CD4-positive, CD25-positive, alpha-beta regulatory T cell (primary cell): Measurements from ENCODE around the gene TPX2. TPM values are rescaled to one million over a fixed set of nuclear protein-coding genes. Genes with fewer than 3 reads are reported as not detected.

Source experiments
- ATAC-seq, 2 donors: fragments of 150-1000 bp; cut with Tn5 transposase; one replicate each; pipeline ENCODE4 v1.10.0; 2021; ENCODE audit warnings: low read depth in 2 of 2, moderate number of reproducible peaks in 2 of 2, moderate library complexity in 1 of 2
- DNase-seq, 3 donors: peaks; one replicate each; pipeline versions ENCODE4 v3.0.0 to v3.0.0-alpha.2; 2012 to 2022; ENCODE audit warnings: mixed read lengths in 1 of 3
- H3K27ac ChIP-seq: one replicate; pipeline ENCODE4 v1.7.0; 2013; ENCODE audit warnings: mild to moderate bottlenecking, low read length; ENCODE audit not compliant: insufficient read depth, poor library complexity, severe bottlenecking
- H3K27me3 ChIP-seq: one replicate; pipeline ENCODE4 v1.7.0; 2013; ENCODE audit warnings: low read length; ENCODE audit not compliant: control insufficient read depth, insufficient read depth
- H3K36me3 ChIP-seq: one replicate; pipeline ENCODE4 v1.7.0; 2013; ENCODE audit warnings: mild to moderate bottlenecking, low read length, moderate library complexity; ENCODE audit not compliant: control insufficient read depth, insufficient read depth
- H3K4me1 ChIP-seq: 2 replicates; pipeline ENCODE4 v1.7.0; 2013; ENCODE audit warnings: mild to moderate bottlenecking, low read length; ENCODE audit not compliant: insufficient read depth, control insufficient read depth, poor library complexity, severe bottlenecking
- H3K4me3 ChIP-seq: one replicate; pipeline ENCODE4 v1.7.0; 2013; ENCODE audit warnings: low read depth, mild to moderate bottlenecking, low read length, moderate library complexity
- H3K9me3 ChIP-seq, 2 experiments: 1 replicate in 1 of 2; 2 replicates in 1 of 2; pipeline ENCODE4 v1.7.0; 2013; ENCODE audit warnings: low read length in 2 of 2, mild to moderate bottlenecking in 1 of 2, moderate library complexity in 1 of 2; ENCODE audit not compliant: control insufficient read depth in 2 of 2
- H3K27ac Mint-ChIP-seq, 3 donors: one replicate each; pipeline ENCODE4 v1.8.0; 2020 to 2022; ENCODE audit warnings: mild to moderate bottlenecking in 3 of 3, mixed read lengths in 3 of 3, moderate library complexity in 2 of 3
- H3K27me3 Mint-ChIP-seq: one replicate; pipeline ENCODE4 v1.8.0; 2022; ENCODE audit warnings: mild to moderate bottlenecking, mixed read lengths
- H3K36me3 Mint-ChIP-seq: one replicate; pipeline ENCODE4 v1.8.0; 2020; ENCODE audit warnings: mixed read lengths
- H3K4me1 Mint-ChIP-seq, 4 donors: one replicate each; pipeline ENCODE4 v1.8.0; 2020 to 2022; ENCODE audit warnings: mixed read lengths in 4 of 4, mild to moderate bottlenecking in 1 of 4
- H3K4me3 Mint-ChIP-seq, 4 donors: one replicate each; pipeline ENCODE4 v1.8.0; 2020 to 2022; ENCODE audit warnings: mild to moderate bottlenecking in 4 of 4, mixed read lengths in 4 of 4, moderate library complexity in 3 of 4
- H3K9me3 Mint-ChIP-seq, 7 donors: one replicate each; pipeline ENCODE4 v1.8.0; 2020 to 2022; ENCODE audit warnings: mixed read lengths in 7 of 7, mild to moderate bottlenecking in 3 of 7, moderate library complexity in 2 of 7
- polyA plus RNA-seq, 4 donors: library from polyadenylated mRNA; unstranded; fragments of 300-500 nt; fragmentation: Illumina TruSeq; gene quantifications; one replicate each; pipeline ENCODE4 v1.2.3, GENCODE V29; 2021
- total RNA-seq: library from RNA; stranded (reverse); gene quantifications from one replicate; pipeline ENCODE4 v1.2.3, GENCODE V29; 2022

Gene TPX2
- total and polyA plus RNA-seq, 5 donors from 2014 or later, result 3.1 to 6.3 (median 4.0) TPM

DNA sequence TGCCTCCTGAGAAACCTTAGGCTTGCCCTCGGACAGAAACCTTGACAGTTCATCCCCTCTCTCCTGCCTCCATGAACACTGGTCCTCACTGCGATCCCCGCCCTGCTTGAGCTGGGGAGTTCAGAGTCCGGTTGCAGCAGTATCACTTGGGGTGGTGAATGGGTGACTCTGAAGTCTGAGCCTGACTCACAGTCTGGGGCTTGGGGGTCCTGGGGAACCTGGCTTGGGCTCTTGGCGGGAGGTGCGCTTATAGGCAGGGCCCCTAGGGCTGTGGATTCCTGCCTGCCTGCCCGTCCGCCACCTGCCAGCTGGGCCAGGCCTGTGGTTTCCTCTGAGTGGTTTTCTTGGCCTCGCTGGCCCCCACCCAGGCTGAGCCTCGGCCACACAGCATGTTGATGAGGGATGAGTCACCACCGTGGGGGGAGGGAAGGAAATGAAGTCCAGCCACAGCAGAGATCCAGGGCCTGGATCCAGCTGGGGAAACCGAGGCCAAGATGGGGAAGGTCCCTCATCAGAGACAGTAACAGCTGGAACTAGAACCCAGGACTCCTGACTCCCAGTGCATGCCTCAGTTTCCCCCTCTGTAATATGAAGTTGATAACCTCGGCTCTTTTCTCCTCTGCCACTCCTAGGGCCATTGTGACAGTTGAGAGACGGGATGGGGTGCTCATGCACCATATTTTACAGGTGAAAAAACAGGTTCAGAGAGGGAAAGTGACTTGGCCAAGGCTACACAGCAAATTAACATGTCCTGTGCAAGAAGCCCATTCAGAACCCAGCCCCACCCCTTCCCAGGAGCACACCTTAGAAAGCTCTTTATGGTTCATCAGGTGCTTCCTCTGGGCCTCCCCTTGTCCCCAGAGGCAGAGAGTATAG is 97.1 kb downstream of the TPX2 start:
- Histone ChIP-seq H3K4me1 (peaks cover 8% of the 10 kb centered on the region), H3K9me3 (no peaks in the 10 kb centered on the region), H3K4me3 (no peak overlapping the region), H3K27ac (no peak overlapping the region), H3K36me3 (no peaks in the 10 kb centered on the region), H3K27me3 (no peaks in the 10 kb centered on the region)
- peaks cover 0 to 7% (median 3%) of the 10 kb centered on the region in 4 donors for H3K4me1 Mint-ChIP-seq
- no peaks in the 10 kb centered on the region for H3K36me3 Mint-ChIP-seq
- H3K27me3 Mint-ChIP-seq, result no peaks in the 10 kb centered on the region
- ATAC-seq (peak; percentile 38 to 52), DNase-seq (peak in 1 of 3 donors; percentile 53)
- H3K27ac Mint-ChIP-seq, result no peak overlapping the region
- H3K4me3 Mint-ChIP-seq, result no peak overlapping the region
- H3K9me3 Mint-ChIP-seq, result no peaks in the 10 kb centered on the region

GRCh38 chr20:31836853-31837608 is 97.9 kb downstream of the TPX2 start:
- no peaks in the 10 kb centered on the region for H3K27me3 ChIP-seq
- peaks cover 8% of the 10 kb centered on the region for H3K4me1 ChIP-seq
- Mint-ChIP-seq H3K4me3 (no peak overlapping the region), H3K27ac (no peak overlapping the region), H3K9me3 (no peaks in the 10 kb centered on the region), H3K36me3 (no peaks in the 10 kb centered on the region), H3K27me3 (no peaks in the 10 kb centered on the region), H3K4me1 (peaks cover 0 to 7% (median 3%) of the 10 kb centered on the region in 4 donors)
- no peak overlapping the region for H3K4me3 ChIP-seq
- ATAC-seq (no peak), DNase-seq (no peak)
- H3K27ac ChIP-seq, result no peak overlapping the region
- H3K9me3 ChIP-seq, result no peaks in the 10 kb centered on the region
- H3K36me3 ChIP-seq, result no peaks in the 10 kb centered on the region

GRCh38 chr20:31837896-31838397 is 98.9 kb downstream of the TPX2 start:
- no peaks in the 10 kb centered on the region for H3K9me3 Mint-ChIP-seq

GRCh38 chr20:31838646-31839292 is 99.7 kb downstream of the TPX2 start:
- Mint-ChIP-seq H3K36me3 (no peaks in the 10 kb centered on the region), H3K4me3 (no peak overlapping the region), H3K27ac (no peak overlapping the region), H3K27me3 (no peaks in the 10 kb centered on the region), H3K4me1 (peaks cover 0 to 7% (median 3%) of the 10 kb centered on the region in 4 donors), H3K9me3 (no peaks in the 10 kb centered on the region)
- ATAC-seq, result no peak
- H3K36me3 ChIP-seq, result no peaks in the 10 kb centered on the region
- H3K9me3 ChIP-seq, result no peaks in the 10 kb centered on the region
- no peak overlapping the region for H3K4me3 ChIP-seq
- H3K27me3 ChIP-seq, result no peaks in the 10 kb centered on the region
- H3K27ac ChIP-seq, result no peak overlapping the region
- no peak for DNase-seq
- H3K4me1 ChIP-seq, result peaks cover 8% of the 10 kb centered on the region

More at GRCh38 chr20:31837896-31838397, 98.9 kb downstream of the TPX2 start:
- Histone ChIP-seq H3K4me1 (peaks cover 8% of the 10 kb centered on the region), H3K9me3 (no peaks in the 10 kb centered on the region), H3K4me3 (no peak overlapping the region), H3K36me3 (no peaks in the 10 kb centered on the region), H3K27ac (no peak overlapping the region), H3K27me3 (no peaks in the 10 kb centered on the region)
- H3K4me1 Mint-ChIP-seq, result peaks cover 0 to 7% (median 3%) of the 10 kb centered on the region in 4 donors
- H3K4me3 Mint-ChIP-seq, result no peak overlapping the region
- no peak for ATAC-seq
- no peak for DNase-seq
- H3K27ac Mint-ChIP-seq, result no peak overlapping the region
- no peaks in the 10 kb centered on the region for H3K27me3 Mint-ChIP-seq
- H3K36me3 Mint-ChIP-seq, result no peaks in the 10 kb centered on the region

GRCh38 chr20:31839782-31840487 is 100.8 kb downstream of the TPX2 start:
- DNase-seq (no peak), ATAC-seq (no peak)
- no peak overlapping the region for H3K4me3 Mint-ChIP-seq
- Histone ChIP-seq H3K4me1 (peaks cover 8% of the 10 kb centered on the region), H3K27me3 (no peaks in the 10 kb centered on the region), H3K9me3 (no peaks in the 10 kb centered on the region), H3K27ac (no peak overlapping the region), H3K4me3 (no peak overlapping the region), H3K36me3 (no peaks in the 10 kb centered on the region)
- no peak overlapping the region for H3K27ac Mint-ChIP-seq
- no peaks in the 10 kb centered on the region for H3K27me3 Mint-ChIP-seq
- H3K36me3 Mint-ChIP-seq, result no peaks in the 10 kb centered on the region
- H3K9me3 Mint-ChIP-seq, result no peaks in the 10 kb centered on the region
- peaks cover 0 to 7% (median 3%) of the 10 kb centered on the region in 4 donors for H3K4me1 Mint-ChIP-seq

- no peak for DNase-seq
- Mint-ChIP-seq H3K9me3 (no peaks in the 10 kb centered on the region), H3K4me3 (no peak overlapping the region)
Observed at GRCh38 chr20:31840906-31841816, 102.1 kb downstream of the TPX2 start.

More at GRCh38 chr20:31840906-31841816, 102.1 kb downstream of the TPX2 start:
- Mint-ChIP-seq H3K27ac (no peak overlapping the region), H3K27me3 (no peaks in the 10 kb centered on the region), H3K4me1 (peaks cover 0 to 4% (median 2%) of the 10 kb centered on the region in 4 donors), H3K36me3 (no peaks in the 10 kb centered on the region)
- Histone ChIP-seq H3K4me1 (peaks cover 2% of the 10 kb centered on the region), H3K4me3 (no peak overlapping the region), H3K9me3 (no peaks in the 10 kb centered on the region), H3K27me3 (no peaks in the 10 kb centered on the region), H3K36me3 (no peaks in the 10 kb centered on the region), H3K27ac (no peak overlapping the region)
- ATAC-seq, result no peak
